ENCODE data around the gene CAMK2A. TPM values are rescaled to one million over a fixed set of nuclear protein-coding genes. Genes with fewer than 3 reads are reported as not detected.

The CAMK2A gene
- total RNA-seq, 4 donors from 2014 or later, result not detected

DNA sequence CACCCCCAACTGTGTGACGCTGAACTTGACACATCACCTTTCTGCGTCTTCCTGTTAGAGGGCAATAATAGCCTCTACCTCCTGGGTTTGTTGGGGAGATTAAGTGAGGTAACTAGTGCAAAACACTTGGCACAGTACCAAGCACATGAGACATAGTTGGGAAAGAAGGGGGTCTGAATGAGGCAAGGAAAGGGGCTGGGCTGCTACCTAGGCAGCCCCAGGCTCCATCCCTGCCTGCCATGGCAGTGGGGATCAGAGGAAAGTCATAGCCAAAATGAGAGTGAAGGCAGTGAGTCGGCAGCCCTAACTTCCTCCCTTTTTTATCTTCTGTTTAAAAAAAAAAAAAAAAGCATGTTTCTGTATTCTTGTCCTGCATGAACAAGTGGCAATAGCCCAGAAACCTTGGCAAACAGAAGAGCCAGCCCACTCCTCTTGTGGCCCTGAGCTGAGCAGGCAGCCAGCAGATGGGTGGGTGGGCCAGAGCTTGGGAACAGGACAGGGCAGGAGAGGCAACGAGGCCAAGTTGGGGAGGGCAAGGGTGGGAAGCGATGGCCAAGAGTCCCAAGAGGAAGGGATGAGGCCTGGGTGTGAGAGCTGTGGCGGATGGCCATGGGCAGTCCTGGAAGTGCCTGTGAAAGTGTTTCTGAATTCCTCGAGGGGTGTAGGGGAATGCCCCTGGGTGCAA, 11.4 kb downstream of the CAMK2A start:
- TF ChIP-seq, protein P1, sequence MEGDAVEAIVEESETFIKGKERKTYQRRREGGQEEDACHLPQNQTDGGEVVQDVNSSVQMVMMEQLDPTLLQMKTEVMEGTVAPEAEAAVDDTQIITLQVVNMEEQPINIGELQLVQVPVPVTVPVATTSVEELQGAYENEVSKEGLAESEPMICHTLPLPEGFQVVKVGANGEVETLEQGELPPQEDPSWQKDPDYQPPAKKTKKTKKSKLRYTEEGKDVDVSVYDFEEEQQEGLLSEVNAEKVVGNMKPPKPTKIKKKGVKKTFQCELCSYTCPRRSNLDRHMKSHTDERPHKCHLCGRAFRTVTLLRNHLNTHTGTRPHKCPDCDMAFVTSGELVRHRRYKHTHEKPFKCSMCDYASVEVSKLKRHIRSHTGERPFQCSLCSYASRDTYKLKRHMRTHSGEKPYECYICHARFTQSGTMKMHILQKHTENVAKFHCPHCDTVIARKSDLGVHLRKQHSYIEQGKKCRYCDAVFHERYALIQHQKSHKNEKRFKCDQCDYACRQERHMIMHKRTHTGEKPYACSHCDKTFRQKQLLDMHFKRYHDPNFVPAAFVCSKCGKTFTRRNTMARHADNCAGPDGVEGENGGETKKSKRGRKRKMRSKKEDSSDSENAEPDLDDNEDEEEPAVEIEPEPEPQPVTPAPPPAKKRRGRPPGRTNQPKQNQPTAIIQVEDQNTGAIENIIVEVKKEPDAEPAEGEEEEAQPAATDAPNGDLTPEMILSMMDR (IDR thresholded peaks at IDR 0.05; ENCODE audit: low read depth), result no peak

DNA sequence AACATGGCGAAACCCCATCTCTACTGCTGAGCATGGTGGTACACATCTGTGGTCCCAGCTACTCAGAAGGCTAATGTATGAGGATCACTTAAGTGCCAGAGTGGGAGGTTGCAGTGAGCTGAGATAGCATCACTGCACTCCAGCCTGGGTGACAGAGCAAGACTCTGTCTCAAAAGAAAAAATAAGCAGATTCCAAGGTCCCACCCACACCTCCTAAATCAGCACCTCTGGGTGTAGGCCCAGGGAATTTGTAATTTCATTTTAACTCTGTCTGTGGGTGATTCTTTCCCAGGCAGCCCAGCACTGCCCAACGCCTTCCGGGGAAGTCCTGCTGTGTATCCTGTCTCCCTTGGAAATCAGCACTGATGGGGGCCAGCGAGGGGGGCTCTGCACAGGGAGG, 12.5 kb downstream of the CAMK2A start:
- TF ChIP-seq, protein P1 (IDR thresholded peaks at IDR 0.05; ENCODE audit: low read depth), result no peak

DNA sequence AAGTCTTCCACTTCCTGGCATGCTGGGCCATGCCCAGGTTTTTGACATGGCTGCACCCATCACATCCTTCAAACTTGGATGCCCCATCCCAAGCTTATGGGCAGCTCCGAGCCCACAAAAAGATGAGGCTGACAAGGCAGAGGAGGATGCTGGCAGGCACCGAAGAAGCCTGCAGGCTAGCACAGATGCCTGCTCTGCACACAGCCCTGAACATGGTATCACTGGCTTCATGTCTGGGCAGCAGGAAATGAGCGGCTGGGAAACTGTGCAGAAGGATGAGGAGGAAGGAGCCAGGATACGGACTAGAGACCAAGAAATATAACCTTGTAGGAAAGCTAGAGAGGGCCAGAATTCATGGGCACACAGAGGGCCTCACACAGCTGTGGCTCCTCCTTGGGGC, 14.8 kb downstream of the CAMK2A start:
- TF ChIP-seq, protein P1 (IDR thresholded peaks at IDR 0.05; ENCODE audit: low read depth), result no peak

DNA sequence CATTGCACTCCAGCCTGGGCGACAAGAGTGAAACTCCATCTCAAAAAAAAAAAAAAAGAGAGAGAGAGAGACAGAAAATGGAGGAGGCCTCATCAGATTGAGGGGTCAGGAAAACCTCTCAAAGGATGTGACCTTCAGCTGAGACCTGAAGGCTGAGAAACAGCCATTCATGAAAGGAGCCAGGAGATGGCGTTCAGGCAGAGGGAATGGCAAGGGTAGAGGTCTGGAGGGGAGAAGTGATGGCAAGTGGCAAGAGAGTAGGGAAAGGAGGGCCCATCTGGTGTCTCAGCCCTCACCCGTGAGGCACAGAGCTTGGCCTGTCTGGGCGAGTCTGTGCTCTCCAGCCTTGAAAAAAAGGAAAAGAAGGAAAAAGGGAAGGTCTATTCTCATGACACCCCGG, 17.0 kb downstream of the CAMK2A start:
- TF ChIP-seq, protein P1 (IDR thresholded peaks at IDR 0.05; ENCODE audit: low read depth), result no peak

DNA sequence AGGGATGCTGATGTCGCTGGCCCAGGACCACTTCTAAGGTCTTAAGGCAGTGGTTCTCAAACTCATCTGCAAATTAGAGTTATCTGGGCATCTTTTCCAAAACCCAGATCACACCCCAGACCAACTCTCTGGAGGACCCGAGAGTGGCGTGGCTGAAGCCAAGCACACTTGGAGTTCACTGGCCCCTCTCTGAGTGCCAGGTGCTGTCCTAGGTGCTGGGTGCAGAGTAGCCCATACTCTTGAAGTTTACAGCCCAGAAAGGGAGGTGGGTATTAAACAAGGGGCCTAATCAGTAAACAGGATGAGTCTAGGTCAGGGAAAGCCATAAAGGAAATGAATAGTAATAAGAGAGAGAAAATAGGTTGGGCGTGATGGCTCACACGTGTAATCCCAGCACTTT, 17.6 kb downstream of the CAMK2A start:
- TF ChIP-seq, protein P1 (IDR thresholded peaks at IDR 0.05; ENCODE audit: low read depth), result no peak

DNA sequence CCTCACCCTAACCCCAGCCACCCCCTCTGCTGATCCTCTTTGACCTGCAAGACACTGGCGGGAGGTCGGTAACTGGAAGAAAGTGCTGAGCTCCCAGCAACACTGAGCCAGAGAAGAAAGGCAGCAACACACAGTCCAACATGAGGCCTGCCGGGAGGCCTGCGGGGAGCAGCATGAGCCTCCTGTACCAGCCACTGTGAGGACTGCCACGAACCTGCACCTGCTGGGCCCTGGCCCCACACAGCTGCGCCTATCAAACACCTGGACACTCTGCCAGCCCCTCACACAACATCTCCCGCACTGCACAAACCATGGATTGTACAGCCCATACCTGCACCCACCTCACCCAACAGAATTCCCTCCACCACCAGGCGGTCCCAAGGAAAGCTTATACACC, 18.3 kb downstream of the CAMK2A start:
- TF ChIP-seq, protein P1 (IDR thresholded peaks at IDR 0.05; ENCODE audit: low read depth), result no peak

DNA sequence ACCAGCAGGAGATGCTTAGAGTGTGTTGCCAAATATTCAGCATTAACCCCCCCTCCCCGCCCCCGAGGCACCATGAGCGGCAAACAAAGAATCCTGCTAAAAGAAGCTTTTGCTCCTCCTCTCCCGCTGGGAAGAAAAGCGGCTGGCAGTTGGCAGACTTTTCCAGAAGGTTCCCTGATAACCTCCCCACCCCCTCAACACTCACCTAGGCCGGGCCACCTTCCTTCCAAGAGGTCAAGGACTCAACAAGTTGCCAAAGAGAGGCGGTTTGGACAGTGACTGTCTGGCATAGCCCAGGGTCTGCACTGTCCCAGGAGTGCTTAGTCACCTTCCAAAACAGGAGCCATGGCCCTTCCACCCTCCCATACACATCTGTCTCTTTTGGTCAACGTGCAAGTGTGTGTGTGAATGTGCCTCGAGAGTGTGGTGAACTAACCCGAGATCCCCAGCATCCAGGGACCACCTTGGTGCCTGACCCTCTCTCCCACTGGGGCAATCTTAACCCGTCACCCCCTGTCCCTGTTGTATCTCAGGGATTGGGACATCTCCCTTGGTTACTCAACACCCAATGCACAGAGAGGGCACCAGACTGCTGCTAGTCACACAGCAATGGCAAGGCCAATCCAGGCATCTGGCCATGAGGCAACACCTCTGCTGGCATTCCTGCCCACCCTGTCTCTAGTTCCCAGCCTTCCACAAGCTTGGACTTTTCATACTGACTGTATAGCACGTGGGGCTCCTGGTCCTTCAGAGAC, 18.9 kb downstream of the CAMK2A start:
- TF ChIP-seq, protein P1 (IDR thresholded peaks at IDR 0.05; ENCODE audit: low read depth), result no peak

Measured in subcutaneous adipose tissue (tissue), 4 donors.